PC-9 (cell line): ENCODE data around the gene TAP2. TPM values are rescaled to one million over a fixed set of nuclear protein-coding genes. Genes with fewer than 3 reads are reported as not detected.

Experiments
- BruUV-seq: library from RNA; stranded (reverse); fragments of 400-500 nt; replicated peaks from 2 replicates; lab custom pipeline; 2021; lab: Mats Ljungman, UMichigan
- CTCF ChIA-PET: fragments of 300-600 bp; sonication (Branson Sonifier 250); formaldehyde crosslinking; loops from one replicate; lab custom pipeline; 2022; ENCODE audit warnings: antibody characterized with exemption; lab: Charles Lee
- POLR2A ChIA-PET: fragments of 300-600 bp; sonication (Branson Sonifier 250); formaldehyde crosslinking; loops from one replicate; lab custom pipeline; 2022; ENCODE audit warnings: antibody characterized with exemption; ENCODE audit not compliant: unreplicated experiment; lab: Charles Lee
- DNase-seq, 2 experiments: peaks; one replicate each; pipeline versions ENCODE4 v3.0.0 to v3.0.0-alpha.2; 2015 to 2022; ENCODE audit warnings: mixed read lengths in 1 of 2
- H2AFZ ChIP-seq: fragments of 200-600 bp; sonication (generic); 2 replicates; pipeline ENCODE4 v1.8.1; 2017; ENCODE audit warnings: antibody characterized with exemption
- H3F3A ChIP-seq: fragments of 200-600 bp; sonication (generic); 2 replicates; pipeline ENCODE4 v1.8.1; 2017; ENCODE audit warnings: antibody characterized with exemption, mild to moderate bottlenecking, low read depth; ENCODE audit not compliant: insufficient read depth
- H3K27ac ChIP-seq: fragments of 200-600 bp; sonication (generic); 2 replicates; pipeline ENCODE4 v1.6.1; 2016; ENCODE audit warnings: mixed run types
- H3K27me3 ChIP-seq: fragments of 200-600 bp; sonication (generic); 2 replicates; pipeline ENCODE4 v1.6.1; 2016; ENCODE audit warnings: low read depth, mixed run types; ENCODE audit not compliant: insufficient read depth
- H3K36me3 ChIP-seq: fragments of 200-600 bp; sonication (generic); 2 replicates; pipeline ENCODE4 v1.6.1; 2016; ENCODE audit warnings: low read depth, mixed run types
- H3K4me1 ChIP-seq: fragments of 200-600 bp; sonication (generic); replicated peaks from 2 replicates; pipeline ENCODE4 v1.6.1; 2016; ENCODE audit warnings: mixed run types; ENCODE audit not compliant: insufficient read depth
- H3K4me2 ChIP-seq: fragments of 200-600 bp; sonication (generic); 2 replicates; pipeline ENCODE4 v1.6.1; 2017; ENCODE audit warnings: mixed run types
- H3K4me3 ChIP-seq: fragments of 200-600 bp; sonication (generic); 2 replicates; pipeline ENCODE4 v1.6.1; 2016; ENCODE audit warnings: mixed run types
- H3K79me2 ChIP-seq: fragments of 200-600 bp; sonication (generic); 2 replicates; pipeline ENCODE4 v1.6.1; 2017; ENCODE audit warnings: low read depth, mixed run types
- H3K9me2 ChIP-seq: fragments of 200-600 bp; sonication (generic); 2 replicates; pipeline ENCODE4 v1.8.1; 2017; ENCODE audit warnings: mild to moderate bottlenecking; ENCODE audit not compliant: insufficient read depth
- H3K9me3 ChIP-seq: fragments of 200-600 bp; sonication (generic); 2 replicates; pipeline ENCODE4 v1.8.1; 2016; ENCODE audit warnings: low read depth; ENCODE audit not compliant: insufficient read depth
- H4K20me1 ChIP-seq: fragments of 200-600 bp; sonication (generic); 2 replicates; pipeline ENCODE4 v1.8.1; 2017; ENCODE audit not compliant: insufficient read depth
- EZH2 ChIP-seq: fragments of 200-600 bp; sonication (generic); IDR thresholded peaks from 2 replicates; pipeline ENCODE4 v1.8.0; 2017; ENCODE audit warnings: antibody characterized with exemption, low read depth
- intact Hi-C: fragments of 100-400 bp; cut with micrococcal nuclease; formaldehyde crosslinking; loops from one replicate; pipeline ENCODE4 v1.10.0; 2022; ENCODE audit not compliant: unreplicated experiment
- total RNA-seq: library from RNA; stranded (reverse); gene quantifications from 2 replicates; pipeline ENCODE4 v1.2.3, GENCODE V29; 2021
- TF ChIP-seq, protein P1 (sequence below): fragments of 200-600 bp; sonication (generic); conservative IDR thresholded peaks from 2 replicates; pipeline ENCODE4 v1.6.1; 2017; ENCODE audit warnings: mixed run types, antibody characterized with exemption, mild to moderate bottlenecking, moderate library complexity

TAP2 gene
- total RNA-seq, 1 experiment from 2014 or later = 70.6 TPM

- POLR2A ChIA-PET = interaction anchor here (0.6 kb wide), 1 partner anchor 8 kb away, joined by 3 read pairs; no protein-coding TSS in a partner anchor
- no peak overlapping the region for H3K4me2 ChIP-seq
- no peaks in the 10 kb centered on the region for H3K9me2 ChIP-seq
Measured at GRCh38 chr6:32858194-32858593, 19.7 kb upstream of the TAP2 start.

DNA sequence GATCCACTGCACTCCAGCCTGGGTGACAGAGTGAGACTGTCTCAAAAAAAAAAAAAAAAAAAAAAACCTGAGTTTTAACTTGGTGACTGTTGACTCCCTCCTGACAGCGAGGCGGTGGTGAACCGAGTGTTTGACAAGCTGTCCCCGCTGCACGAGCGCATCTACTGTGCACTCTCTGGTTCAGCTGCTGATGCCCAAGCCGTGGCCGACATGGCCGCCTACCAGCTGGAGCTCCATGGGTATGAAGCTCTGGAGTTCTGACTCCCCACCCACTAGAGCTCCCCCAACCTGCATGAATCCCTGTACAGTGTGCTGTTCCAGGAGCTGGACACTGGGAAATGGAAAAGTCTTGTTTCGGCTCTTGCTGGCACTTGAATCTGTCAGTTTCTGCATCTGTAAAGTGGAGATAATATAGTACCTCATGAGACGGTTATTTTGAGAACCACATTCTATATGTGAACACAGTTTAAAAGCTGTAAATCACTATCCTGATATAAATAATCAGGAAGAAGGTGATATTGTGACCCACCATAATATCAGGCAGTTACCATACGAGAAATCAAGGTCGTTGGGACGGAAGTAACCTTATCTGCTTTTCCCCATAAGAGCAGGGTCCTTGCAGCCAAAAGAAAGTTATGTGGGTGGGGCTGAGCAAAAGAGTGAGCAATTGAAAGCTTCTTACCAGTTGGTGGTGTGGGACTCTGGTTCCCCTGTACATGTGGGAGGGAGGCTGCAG lies 18.8 kb upstream of the TAP2 start:
- Histone ChIP-seq H3K4me1 (peaks cover 23% of the 10 kb centered on the region), H3K9me3 (no peaks in the 10 kb centered on the region), H3K79me2 (no peaks in the 10 kb centered on the region), H3K27ac (no peak overlapping the region), H3K36me3 (no peaks in the 10 kb centered on the region), H3F3A (peaks cover 15% of the 10 kb centered on the region; the same call in 1 of the 2 replicates), H4K20me1 (no peaks in the 10 kb centered on the region), H3K4me3 (no peak overlapping the region), H3K4me2 (no peak overlapping the region), H2AFZ (no peak overlapping the region), H3K9me2 (no peaks in the 10 kb centered on the region), H3K27me3 (no peaks in the 10 kb centered on the region)
- ChIA-PET POLR2A (no interaction called here), CTCF (interaction anchor here (1.2 kb wide), 1 partner anchor 19 kb away, joined by 5 read pairs; the partner anchor contains the start of gene TAP2)
- TF ChIP-seq, protein P1, sequence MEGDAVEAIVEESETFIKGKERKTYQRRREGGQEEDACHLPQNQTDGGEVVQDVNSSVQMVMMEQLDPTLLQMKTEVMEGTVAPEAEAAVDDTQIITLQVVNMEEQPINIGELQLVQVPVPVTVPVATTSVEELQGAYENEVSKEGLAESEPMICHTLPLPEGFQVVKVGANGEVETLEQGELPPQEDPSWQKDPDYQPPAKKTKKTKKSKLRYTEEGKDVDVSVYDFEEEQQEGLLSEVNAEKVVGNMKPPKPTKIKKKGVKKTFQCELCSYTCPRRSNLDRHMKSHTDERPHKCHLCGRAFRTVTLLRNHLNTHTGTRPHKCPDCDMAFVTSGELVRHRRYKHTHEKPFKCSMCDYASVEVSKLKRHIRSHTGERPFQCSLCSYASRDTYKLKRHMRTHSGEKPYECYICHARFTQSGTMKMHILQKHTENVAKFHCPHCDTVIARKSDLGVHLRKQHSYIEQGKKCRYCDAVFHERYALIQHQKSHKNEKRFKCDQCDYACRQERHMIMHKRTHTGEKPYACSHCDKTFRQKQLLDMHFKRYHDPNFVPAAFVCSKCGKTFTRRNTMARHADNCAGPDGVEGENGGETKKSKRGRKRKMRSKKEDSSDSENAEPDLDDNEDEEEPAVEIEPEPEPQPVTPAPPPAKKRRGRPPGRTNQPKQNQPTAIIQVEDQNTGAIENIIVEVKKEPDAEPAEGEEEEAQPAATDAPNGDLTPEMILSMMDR = no peak
- no peak for TF ChIP-seq EZH2
- intact Hi-C loops = no loop called here
- no TSS peak for BruUV-seq
- DNase-seq = no peak

More at GRCh38 chr6:32858194-32858593, 19.7 kb upstream of the TAP2 start:
- TF ChIP-seq, protein P1 = no peak
- TF ChIP-seq EZH2 = no peak
- H3K36me3 ChIP-seq = no peaks in the 10 kb centered on the region
- no peaks in the 10 kb centered on the region for H3K9me3 ChIP-seq
- H3K4me1 ChIP-seq = peaks cover 20% of the 10 kb centered on the region
- H3K79me2 ChIP-seq = no peaks in the 10 kb centered on the region
- intact Hi-C loops = no loop called here
- H3K4me3 ChIP-seq = no peak overlapping the region
- CTCF ChIA-PET = interaction anchor here (1.2 kb wide), 1 partner anchor 20 kb away, joined by 5 read pairs; the partner anchor contains the start of gene TAP2
- BruUV-seq = no TSS peak
- H2AFZ ChIP-seq = no peak overlapping the region
- H3F3A ChIP-seq = peaks cover 15% of the 10 kb centered on the region; the same call in 1 of the 2 replicates
- H3K27ac ChIP-seq = no peak overlapping the region
- DNase-seq = no peak
- no peaks in the 10 kb centered on the region for H3K27me3 ChIP-seq
- H4K20me1 ChIP-seq = no peaks in the 10 kb centered on the region

- Histone ChIP-seq H3K4me2 (no peak overlapping the region), H3K4me3 (no peak overlapping the region), H3K4me1 (peaks cover 10% of the 10 kb centered on the region), H3K79me2 (no peaks in the 10 kb centered on the region), H3K36me3 (no peaks in the 10 kb centered on the region), H3F3A (0 out of 2 replicates have a peak, but pooled peaks cover under 1% of the 10 kb centered on the region), H3K9me3 (no peaks in the 10 kb centered on the region), H3K9me2 (no peaks in the 10 kb centered on the region), H4K20me1 (no peaks in the 10 kb centered on the region), H2AFZ (no peak overlapping the region), H3K27ac (no peak overlapping the region), H3K27me3 (no peaks in the 10 kb centered on the region)
- DNase-seq = no peak
- intact Hi-C loops = no loop called here
- ChIA-PET POLR2A (interaction anchor here (0.6 kb wide), 1 partner anchor 660 kb away, joined by 6 read pairs; no protein-coding TSS in a partner anchor), CTCF (interaction anchor here (0.6 to 1.5 kb wide), 5 partner anchors 11 to 468 kb away, joined by 3 to 13 read pairs (median 3); partner anchors contain the start of genes PSMB8 and TAP2)
- BruUV-seq = no TSS peak
- TF ChIP-seq, protein P1 = no peak
- TF ChIP-seq EZH2 = no peak
Measured at GRCh38 chr6:32855467-32856174, 17.1 kb upstream of the TAP2 start.
